Kidney tubule cell (primary cell): ENCODE data around the gene NUTF2.

Experiments used
- DNase-seq: peaks from one replicate; pipeline ENCODE4 v3.0.0-alpha.2; 2018; ENCODE audit warnings: low spot score

NUTF2 gene

DNA sequence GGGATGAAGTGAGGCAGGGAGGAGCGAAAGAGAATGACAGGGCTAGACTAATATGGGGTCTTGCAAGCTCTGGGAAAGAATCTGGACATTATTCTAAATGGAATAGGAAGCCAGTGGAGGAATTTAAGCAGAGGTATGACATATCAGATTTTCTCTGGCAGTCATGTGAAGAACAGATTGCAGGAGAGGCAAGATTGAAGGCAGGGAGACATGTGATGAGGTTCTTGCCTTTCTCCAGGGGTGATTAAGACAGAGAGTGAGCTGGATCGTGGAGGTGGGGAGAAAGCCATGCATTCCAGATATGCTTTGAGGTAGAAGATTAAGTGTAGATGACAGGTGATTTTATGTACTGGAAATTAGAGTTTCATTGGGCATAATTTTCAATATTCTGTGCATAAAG lies 8.9 kb upstream of the NUTF2 start:
- peak; percentile 32 for DNase-seq

DNA sequence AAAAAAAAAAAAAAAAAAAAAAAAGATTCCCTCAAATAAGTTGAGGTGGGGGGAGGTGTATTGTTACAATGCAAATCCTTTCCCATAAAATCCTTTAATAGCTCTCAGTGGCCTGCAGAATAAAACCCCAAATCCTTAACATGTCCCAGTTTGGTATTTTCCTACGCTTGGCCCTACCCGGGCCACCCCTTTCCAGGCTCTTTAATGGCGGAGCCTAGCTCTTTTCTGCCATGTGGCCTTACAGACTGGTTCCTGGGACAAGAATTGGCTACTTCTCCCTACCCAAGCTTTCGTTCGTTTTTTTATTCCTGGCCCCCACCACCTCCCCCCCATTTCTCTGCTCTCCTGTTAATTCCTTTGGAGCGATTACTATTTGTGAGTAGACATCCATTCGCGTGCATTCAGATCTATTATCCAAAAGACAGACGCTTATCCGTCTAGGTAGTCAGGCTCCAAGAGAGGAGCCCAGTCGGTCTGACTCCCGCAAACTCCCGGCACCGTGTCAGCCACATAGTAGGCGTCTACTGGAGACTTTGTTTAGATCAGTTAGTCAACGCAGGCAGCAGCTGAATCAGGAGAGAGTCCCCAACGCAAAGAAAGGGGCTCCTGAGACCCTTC lies 5.4 kb upstream of the NUTF2 start:
- no peak for DNase-seq

DNA sequence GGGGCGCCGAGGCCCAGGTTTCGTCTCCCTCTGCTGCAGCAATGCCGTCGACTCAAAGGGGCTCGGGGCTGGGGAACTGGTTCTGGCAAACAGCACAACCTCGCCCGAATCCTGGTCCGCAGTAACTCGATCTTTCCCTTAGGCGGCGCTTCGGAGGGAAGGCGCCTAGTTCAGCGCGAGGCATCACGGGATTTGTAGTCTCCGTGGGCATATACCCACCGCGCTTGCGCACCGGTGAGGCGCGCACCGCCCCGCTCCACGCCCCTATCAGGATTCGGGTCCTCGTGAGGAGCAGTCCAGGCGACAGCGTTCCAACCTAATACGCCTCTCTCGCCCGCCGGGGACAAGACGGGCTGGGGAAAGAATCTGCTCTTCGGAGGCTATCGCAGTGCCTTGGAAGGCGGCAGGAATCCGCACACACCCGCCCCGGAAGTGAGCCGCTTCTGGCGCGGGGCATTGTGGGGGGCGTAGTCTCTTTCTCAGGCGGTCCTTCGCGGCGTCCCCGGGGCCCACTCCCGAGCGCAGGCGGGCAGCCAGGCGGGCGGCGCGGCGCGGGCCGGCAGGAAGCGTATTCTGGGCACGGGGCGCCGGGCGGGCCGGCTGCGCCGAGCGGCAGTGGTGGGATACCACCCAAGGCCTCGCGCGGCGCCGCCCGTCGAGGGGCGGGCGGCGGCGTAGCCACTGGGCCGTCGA lies 4.8 kb upstream of the NUTF2 start, which contains the start of gene THAP11:
TSS of gene THAP11 (plus strand) at position 505 of the 693 bp plus-strand sequence. CDS start 235 bp downstream, outside the sequence.
- peak; percentile 95 for DNase-seq

DNA sequence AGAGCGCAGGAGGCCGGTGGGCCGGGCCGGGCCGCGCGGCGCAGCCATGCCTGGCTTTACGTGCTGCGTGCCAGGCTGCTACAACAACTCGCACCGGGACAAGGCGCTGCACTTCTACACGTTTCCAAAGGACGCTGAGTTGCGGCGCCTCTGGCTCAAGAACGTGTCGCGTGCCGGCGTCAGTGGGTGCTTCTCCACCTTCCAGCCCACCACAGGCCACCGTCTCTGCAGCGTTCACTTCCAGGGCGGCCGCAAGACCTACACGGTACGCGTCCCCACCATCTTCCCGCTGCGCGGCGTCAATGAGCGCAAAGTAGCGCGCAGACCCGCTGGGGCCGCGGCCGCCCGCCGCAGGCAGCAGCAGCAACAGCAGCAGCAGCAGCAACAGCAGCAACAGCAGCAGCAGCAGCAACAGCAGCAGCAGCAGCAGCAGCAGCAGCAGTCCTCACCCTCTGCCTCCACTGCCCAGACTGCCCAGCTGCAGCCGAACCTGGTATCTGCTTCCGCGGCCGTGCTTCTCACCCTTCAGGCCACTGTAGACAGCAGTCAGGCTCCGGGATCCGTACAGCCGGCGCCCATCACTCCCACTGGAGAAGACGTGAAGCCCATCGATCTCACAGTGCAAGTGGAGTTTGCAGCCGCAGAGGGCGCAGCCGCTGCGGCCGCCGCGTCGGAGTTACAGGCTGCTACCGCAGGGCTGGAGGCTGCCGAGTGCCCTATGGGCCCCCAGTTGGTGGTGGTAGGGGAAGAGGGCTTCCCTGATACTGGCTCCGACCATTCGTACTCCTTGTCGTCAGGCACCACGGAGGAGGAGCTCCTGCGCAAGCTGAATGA lies 4.0 kb upstream of the NUTF2 start:
- DNase-seq = peak; percentile 52

DNA sequence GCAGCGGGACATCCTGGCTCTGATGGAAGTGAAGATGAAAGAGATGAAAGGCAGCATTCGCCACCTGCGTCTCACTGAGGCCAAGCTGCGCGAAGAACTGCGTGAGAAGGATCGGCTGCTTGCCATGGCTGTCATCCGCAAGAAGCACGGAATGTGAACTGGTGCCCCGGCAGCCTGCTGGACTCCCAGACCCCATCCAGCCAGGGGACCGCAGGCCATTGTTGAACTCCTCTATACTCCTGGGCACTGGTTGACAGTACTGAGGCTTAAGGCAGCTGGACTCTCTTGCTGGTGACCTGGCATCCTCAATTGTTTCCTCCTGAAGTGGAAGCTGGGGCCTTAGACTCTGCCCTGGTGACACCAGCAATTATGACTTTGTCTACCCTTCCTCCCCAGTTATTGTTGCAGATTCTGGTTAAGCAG lies 3.4 kb upstream of the NUTF2 start:
- DNase-seq = no peak

DNA sequence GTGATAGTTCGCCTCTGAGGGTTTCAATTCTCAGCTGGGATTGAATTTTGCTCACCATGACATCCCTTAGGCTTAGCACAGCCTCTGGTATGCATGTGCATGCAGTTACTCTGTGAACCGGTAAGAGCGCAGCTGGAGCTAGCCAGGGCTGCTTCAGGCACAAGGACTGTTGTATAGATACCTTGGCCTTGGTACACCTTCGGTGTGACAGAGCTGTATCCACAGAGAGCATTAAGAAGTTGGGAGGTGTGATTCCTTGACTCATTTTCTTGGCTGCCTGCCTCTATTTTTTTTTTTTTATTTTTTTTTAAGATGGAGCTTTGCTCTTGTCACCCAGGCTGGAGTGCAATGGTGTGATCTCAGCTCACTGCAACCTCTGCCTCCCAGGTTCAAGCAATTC lies 2.2 kb upstream of the NUTF2 start:
- peak; percentile 78 for DNase-seq

DNA sequence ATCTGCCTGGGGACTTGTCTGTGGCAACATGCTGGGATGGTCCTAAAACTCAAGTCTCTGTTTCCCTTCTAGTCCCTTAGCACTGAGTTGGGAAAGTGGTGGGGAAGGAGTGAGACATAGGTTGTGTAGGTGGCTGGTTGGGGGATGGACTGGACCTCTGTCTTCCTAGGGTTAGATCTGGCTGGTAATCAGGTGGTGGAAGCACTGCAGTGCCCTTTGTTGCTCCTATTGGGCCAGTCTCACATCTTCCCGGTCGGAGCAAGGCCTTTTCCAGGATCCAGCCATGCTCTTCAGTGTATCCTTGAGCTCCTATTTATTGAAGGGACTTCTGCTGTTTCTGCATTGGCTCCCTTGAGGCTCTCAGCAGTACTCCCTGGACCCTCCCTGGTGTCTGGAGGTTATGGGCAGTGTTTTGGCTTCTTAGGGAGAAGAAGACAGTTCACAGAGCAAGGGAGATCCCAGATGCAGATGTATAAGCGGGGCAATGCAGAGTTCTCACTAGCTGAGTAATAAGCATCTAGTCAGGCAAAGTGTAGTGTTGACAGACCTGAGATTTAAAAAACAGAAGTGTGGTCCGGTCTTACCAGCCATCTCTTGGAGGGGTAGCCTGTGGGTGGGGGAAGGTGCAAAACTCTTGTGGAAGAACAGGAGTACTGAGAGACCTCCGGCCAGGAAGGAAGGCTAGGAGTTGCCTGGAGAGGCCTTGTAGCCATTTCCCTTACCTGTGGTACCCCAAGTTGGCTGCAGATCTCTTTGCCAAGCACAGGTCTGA lies 1.3 kb upstream of the NUTF2 start:
- no peak for DNase-seq

DNA sequence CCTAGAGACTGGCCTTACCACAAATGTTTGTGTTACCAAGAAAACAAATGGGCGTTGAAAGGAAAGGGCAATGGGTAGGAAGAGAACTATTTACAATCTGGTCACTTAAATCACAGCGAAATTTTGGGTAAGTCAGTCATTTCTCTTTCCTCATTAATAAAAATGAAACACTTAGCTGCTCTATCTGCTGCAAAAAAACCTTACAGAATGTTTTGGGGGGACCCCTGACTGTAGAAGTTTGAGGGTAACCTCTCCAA lies 742 bp upstream of the NUTF2 start:
- DNase-seq = no peak

DNA sequence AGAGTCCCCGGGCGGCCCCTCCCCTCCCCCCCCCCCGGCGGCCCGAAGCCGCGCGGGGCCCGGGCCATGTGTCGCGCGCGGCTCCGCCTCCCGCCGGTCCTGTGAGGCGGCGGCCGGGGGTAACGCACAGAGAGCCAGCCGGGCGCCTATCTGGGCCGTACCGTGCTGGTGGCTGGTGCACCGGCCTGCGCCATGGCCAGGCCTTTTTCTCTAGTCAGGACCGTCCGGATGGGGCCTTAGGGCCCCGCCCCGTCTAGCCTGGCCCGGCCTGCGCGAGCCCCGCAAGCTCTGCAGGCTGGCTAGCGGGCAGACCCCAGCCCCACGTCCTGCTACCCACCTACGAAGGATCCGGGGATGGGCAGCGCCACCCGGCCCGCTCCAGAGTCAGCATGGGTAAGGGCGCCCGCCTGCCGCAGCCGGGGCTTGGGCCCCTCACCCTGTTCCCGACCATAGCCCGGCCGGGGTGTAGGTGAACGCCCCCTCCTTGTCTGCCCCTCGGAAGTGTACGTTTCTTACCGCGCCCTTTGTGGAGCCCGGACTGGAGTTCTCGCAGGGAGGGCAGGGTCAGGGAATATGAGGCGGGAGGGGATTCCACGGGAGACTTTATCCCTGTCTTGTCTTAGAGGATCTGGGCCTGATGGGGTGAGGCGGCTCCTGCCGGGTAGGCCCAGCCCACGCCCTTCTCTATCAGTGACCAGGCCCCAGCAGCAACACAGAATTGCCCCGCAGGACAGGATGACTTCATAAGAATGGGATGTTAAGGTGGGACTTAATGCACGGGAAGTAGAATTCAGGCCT lies 530 bp downstream of the NUTF2 start, which contains the start of gene CENPT:
TSS of gene CENPT (minus strand) at position 630 of the 798 bp plus-strand sequence. CDS start 13,834 bp downstream, outside the sequence.
- DNase-seq = peak; percentile 90

DNA sequence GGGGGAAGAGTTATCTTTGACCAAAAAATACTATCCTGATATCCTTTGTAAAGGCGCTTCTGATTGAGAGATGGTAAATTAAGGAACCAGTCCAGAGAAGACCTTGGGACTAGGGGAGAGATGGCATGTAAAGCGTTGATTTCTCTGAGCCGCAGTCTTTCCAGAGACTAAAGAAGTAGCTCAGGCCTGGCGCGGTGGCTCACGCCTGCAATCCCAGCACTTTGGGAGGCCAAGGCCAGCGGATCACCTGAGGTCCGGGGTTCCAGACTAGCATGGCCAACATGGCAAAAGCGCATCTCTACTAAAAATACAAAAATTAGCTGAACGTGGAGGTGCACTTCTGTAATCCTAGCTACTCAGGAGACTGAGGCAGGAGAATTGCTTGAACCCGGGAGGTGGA lies 1.4 kb downstream of the NUTF2 start:
- DNase-seq = no peak

DNA sequence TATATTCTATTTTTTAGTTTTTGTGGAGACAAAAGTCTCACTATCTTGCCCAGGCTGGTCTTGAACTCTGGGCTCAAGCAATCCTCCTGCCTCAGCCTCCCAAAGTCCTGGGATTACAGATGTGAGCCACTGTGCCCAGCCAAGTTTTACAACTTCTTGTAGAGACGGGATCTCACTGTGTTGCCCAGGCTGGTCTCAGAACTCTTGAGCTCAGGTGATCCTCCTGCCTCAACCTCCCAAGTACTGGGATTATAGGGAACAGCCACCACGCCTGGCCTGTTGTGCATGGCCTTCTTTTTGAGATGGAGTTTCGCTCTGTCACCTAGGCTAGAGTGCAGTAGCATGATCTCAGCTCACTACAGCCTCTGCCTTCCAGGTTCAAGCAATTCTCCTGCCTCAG lies 6.9 kb downstream of the NUTF2 start:
- DNase-seq = no peak

DNA sequence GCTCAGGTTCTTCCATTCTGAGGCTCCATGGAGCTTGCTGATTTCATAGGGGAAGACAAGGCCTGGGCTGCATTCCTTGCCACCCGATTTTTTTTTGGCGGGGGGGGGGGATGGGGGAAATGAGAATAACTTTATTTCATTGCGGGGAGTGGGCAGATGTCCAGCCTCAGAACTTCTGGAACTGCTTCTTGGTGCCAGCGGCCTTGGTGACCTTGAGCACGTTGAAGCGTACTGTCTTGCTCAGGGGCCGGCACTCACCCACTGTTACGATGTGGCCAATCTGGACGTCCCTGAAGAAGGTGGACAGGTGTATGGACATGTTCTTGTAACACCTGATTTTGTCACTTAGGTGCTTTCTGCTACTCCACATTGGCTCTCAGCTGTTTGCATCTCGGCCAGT lies 9.1 kb downstream of the NUTF2 start:
- no peak for DNase-seq

DNA sequence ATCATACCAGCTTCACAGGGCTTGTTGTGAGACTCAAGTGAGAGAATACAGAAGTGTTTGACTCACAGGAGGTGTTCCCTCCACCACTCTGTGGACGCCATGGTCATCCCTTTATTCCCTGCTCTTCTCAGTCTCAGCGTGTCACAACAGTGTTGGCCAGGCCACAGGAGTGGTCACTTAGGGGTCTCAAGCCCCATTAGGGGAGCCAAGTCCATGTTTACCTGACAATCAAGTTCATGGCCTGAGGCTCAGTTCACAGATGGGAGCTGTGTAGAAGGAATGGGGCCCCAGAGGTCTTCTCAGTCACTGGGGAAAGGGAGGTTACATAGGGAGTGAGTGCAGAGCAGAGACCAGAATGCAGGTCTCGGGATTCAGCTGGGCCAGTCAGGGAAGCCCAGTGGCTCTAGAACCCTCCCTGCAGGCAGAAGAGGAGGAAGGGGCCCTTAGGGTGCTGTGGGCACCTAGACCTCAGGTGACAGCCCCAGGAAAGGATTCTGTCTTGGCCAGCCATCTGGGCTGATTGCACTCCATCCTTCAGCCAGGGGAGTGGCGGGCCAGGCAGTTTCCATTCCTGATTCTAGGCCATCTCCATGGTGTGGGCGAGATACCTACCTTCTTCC lies 10.3 kb downstream of the NUTF2 start:
- DNase-seq = no peak

DNA sequence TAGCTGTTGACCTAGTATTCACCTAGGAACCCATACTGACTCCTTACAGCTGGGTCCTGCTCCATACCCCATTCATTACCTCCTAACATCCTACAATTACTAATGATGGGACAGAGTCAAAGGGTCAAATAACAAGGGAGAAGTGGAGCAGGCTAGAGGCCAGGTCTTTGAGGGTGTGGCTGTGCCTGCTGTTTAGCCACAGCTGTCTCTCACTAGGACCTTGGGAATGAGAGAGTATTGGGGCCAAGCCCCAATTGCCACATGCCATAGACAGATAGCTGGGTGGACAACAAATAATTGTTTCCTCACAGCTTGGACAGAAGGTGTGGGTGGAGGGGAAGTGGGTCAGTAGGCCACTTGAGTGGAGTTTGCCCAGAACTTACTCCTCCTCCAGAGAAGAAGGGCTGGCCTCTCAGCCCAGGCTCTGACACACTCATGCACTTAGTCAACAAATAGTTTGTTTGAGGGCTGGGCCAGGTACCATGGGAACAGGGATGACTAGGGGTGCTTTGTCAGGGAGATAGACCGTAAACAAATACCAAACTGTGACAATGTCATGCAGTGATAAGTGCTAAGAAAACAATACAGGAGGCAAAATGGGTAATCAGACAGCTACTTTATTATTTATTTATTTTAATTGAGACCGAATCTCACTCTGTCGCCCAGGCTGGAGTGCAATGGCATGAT lies 11.0 kb downstream of the NUTF2 start:
- DNase-seq = peak; percentile 99

DNA sequence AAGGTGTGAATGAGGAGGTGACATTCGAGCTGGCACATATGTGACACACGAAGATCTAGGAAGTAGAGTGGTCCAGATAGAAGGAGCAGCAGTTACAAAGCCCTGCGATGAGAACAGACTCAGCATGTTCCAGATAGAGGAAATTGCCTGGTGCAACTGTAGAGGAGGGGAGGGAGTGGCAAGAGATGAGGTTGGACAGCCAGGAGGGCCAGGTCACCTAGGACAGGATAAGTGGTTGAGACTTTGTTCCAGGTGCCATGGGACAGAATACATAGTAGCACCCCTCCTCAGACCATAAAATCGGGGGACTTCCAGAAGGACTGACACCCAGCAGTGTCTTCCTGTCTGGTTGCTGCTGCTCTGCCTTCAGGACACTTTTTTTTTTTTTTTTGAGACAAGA lies 11.8 kb downstream of the NUTF2 start:
- no peak for DNase-seq

DNA sequence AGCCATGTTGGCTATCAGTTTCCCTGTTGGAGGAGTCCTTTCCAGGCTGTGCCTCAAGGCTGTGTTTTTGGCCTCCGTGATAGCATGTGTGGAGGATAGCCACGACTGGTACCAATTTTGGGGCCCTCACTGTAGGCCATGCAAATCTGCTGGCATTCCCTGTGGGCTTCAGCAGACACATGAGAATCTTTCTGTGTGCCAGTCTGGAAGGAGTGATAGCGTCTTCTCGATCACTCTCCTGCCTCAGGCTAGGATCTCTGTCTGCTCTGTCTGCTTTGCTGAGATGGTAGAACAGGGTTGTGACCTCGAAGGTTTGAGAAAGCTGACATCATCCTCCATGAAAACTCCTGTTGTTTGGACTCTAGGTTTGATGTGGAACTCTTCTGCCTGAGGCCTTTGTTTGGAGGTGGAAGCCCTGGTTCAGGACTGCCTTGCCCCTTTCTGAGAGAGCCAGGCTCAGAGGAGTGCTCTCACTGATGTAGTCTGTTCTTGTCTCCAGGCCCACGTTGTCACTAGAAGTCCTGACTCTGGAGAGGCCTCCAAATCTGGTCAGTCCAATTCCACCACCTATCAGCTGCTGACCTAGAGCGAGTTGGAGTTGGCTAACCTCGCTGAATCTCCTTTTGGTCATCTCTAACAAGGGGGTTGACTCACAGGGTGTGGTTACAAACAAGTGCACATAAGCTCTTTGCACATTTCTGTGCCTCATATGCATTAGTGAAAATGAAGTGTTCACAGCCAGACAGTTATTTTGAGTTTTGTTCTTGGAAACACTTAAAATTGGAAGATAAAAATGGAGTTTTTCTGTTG lies 14.1 kb downstream of the NUTF2 start:
- peak; percentile 47 for DNase-seq

DNA sequence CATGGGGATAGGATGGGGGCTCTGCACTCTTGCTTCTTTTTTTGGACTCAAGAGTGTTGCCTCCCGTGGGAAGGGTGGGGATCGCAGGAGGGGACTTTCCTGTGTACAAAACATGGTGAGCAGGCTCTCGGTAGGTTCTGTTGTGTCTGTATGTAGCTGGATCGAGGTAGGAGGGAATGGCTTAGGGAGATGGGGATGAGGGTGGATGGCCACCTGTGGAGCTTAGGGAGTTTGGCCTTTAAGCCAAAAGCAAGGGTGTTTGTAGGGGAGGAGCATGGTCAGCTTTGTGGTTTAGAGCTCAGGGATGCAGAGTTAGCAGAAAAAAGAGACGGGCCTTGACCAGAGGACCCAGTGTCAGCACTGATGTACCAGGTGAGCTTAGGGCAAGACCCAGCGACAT lies 15.1 kb downstream of the NUTF2 start:
- no peak for DNase-seq

DNA sequence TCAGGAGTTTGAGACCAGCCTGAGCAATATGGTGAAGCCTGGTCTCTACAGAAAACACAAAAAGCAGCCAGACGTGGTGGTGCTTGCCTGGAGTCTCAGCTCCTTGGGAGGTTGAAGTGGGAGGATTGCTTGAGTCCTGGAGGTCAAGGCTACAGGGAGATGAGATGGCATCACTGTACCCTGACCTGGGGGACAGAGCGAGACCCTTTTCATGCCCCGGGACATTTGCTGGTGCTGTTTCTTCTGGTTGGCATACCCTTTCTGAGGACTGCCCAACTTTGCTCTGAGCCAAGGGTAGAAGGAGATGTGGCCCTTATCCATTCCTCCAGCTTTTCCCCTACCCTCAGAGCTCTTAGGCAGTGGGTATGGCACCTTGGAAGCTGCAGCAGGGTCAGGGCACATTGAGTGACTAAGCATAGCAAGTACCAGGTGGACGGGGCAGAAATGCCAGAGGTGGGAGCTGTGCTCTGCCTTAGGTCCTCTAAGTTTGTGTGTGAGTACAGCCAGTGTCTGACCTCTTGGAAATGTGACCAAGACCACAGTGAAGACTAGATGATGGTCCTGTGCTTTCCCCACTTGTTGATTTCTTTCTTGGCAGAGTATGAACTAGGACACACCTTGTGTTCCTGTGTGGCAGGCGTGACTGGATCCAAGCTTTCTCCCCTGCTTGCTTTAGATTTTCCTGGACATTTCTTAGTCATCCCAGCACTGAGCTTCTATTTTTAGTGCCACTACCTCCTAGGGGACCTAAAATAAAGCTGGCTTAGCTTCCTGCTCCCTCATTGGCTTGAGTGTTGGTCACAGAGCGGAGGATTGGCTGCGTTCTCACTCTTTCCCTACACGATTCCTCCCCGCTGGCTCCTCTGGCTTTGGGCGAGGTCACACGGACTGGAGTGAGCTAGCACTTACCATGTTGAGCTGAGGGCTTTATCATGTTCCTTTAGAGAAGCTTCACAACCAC lies 16.2 kb downstream of the NUTF2 start:
- peak; percentile 68 for DNase-seq
